Epithelial cell of esophagus (primary cell): ENCODE measurements around the gene DHRS12.

ENCODE experiments used
- DNase-seq: peaks from one replicate; pipeline ENCODE4 v3.0.0; 2010; ENCODE audit warnings: low read depth
- H3K4me3 ChIP-seq: 2 replicates; pipeline ENCODE4 v1.5.1; 2011; ENCODE audit warnings: mild to moderate bottlenecking, low read length, control low read depth
- TF ChIP-seq, protein P1 (sequence below): IDR thresholded peaks from 2 replicates; pipeline ENCODE4 v1.5.1; 2011; ENCODE audit warnings: low read depth, mild to moderate bottlenecking, low read length, control low read depth, inconsistent platforms; ENCODE audit not compliant: insufficient read depth; ENCODE audit errors: missing control alignments

The DHRS12 gene

DNA sequence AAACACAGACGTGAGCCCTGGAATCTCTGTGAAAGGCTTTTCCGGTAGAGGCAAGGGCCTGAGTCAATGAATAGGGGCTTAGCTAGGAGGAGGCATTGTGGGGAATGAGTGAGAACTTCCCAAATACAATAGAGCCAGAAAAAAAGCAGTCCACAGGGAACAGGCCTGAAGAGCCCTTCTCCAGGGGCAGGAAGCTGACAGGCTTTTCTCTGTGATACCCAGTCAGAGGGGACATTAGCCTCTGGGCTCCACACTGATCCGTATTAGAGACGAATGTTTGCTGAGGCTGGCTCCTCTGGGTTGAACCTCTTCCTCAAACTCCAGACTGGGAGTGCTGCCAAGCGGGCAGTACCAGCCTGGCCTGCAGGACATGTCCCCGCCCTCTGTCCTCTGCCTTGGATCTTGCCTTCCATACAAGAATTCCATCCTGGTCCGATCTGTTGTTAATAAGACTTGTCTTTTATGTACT, 2.3 kb downstream of the DHRS12 start:
- peak; percentile 47 for DNase-seq
- H3K4me3 ChIP-seq = no peak overlapping the region
- TF ChIP-seq, protein P1, sequence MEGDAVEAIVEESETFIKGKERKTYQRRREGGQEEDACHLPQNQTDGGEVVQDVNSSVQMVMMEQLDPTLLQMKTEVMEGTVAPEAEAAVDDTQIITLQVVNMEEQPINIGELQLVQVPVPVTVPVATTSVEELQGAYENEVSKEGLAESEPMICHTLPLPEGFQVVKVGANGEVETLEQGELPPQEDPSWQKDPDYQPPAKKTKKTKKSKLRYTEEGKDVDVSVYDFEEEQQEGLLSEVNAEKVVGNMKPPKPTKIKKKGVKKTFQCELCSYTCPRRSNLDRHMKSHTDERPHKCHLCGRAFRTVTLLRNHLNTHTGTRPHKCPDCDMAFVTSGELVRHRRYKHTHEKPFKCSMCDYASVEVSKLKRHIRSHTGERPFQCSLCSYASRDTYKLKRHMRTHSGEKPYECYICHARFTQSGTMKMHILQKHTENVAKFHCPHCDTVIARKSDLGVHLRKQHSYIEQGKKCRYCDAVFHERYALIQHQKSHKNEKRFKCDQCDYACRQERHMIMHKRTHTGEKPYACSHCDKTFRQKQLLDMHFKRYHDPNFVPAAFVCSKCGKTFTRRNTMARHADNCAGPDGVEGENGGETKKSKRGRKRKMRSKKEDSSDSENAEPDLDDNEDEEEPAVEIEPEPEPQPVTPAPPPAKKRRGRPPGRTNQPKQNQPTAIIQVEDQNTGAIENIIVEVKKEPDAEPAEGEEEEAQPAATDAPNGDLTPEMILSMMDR = no peak

DNA sequence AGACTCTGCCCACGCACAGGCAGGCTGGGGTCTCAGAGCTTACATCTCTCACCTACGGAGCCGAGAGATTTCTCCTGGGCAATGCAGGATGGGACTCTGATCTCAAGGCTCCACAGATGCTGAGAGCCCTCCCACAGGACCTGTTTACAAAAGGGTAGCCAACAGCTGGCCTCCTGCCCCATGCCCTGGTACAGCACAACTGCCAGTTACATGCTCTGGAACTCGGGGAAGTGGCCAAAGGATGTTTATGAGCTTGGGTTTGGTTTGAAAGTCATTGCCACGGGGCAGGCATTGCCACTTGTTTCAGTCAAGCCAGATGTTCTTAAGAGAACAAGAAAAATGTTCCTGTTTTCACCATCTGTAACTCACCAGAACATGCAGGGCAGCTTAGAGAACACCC, 3.5 kb downstream of the DHRS12 start:
- TF ChIP-seq, protein P1 = no peak
- no peak for DNase-seq
- no peak overlapping the region for H3K4me3 ChIP-seq

DNA sequence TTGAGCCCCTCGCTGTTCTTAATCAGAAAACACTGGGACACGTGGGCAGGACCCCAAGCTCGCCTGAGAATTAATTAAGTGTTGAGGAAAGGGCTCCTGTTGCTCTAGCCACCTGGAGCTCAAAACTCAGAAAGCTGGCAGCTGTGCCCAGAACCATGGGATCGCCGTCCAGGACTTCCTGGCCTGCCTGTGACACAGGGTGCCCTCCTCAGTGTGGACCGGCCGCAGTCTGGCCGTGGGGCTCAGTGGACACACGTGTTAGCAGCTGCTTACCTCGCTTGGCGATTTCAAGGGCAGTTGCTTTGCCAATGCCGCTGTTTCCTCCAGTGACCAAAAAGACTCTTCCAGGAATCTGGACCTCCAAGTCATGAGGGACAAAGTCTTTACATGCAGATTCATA, 4.7 kb downstream of the DHRS12 start:
- TF ChIP-seq, protein P1 = no peak

DNA sequence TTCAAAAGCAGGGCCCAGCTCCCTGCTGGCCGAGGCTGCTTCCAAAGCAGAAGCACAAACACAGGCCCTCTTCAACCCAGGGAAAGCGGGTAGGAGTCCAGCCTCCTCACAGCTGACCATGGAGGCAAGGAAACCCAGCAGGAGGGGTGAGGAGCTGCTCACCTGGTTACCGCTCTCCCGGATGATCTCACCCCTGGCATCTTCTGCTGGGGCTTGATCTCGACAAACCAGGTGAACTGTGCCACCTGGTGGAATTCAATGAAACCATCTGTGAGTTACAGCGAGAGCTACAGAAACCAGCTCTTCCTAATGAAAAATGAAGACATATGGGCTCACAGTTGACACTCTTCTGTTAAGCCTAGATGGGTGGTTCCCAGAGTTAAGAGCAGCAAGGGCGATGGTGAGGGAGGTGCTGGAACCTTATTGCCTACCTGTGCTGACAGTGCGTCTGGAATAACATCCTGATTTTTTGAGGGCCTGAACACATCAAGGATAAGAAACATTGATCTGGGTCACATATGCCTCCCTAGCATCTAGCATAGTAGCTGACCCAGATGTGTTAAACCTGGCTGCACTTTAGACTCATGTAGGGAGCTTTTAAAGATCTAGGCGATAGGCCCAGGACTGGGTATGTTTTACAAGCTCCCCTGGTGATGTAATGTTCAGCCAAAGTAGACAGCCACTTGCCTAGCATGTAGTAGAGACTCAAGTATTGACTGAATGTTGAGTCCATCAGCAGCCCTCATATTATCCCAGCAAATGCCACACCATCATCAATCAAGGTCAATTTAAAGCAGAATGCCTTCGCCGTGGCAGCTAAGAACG, 6.1 kb downstream of the DHRS12 start:
- TF ChIP-seq, protein P1 = peak; percentile 82
- H3K4me3 ChIP-seq = no peak overlapping the region
- DNase-seq = peak; percentile 91

More for the DNA sequence above, 4.7 kb downstream of the DHRS12 start:
- H3K4me3 ChIP-seq = no peak overlapping the region
- DNase-seq = no peak

DNA sequence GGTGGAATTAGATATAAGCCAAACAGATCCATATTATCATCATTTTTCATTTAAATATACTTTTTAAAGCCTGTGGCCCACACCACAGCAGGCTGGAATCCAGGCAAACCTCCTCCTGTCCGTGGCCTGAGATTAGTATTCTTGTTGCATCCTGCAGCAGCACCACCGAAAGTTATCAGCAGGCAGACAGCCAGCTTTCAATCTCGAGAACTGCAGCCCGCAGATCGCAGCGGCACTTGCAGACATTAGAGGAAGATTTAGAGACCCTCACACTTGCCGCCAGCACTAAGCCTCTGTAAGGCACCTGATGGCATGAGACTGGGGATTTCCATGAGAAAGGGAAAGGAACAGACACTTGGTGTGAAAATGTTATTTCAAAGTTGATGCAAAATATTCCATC, 7.4 kb downstream of the DHRS12 start:
- H3K4me3 ChIP-seq = no peak overlapping the region
- TF ChIP-seq, protein P1 = no peak
- DNase-seq = no peak

DNA sequence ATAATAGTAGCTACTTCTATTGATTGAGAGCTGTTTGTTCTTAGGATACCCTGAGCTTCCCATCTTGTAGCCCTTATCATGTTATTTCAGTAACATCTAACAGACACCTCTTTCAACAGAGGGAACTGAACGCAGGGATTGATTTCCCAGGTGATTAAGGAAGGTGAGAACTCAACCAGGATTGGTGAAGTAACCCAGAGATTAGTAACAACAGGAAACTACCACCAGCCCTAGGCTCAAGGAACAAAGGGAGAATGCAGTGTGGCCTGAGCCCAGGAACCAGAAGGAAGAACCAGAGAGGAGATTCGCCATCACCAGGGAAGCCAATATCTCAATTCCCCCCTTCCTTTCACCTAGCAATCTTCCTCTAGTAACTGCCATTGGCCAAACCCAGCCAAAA, 8.5 kb downstream of the DHRS12 start:
- no peak for DNase-seq
- TF ChIP-seq, protein P1 = no peak
- no peak overlapping the region for H3K4me3 ChIP-seq

DNA sequence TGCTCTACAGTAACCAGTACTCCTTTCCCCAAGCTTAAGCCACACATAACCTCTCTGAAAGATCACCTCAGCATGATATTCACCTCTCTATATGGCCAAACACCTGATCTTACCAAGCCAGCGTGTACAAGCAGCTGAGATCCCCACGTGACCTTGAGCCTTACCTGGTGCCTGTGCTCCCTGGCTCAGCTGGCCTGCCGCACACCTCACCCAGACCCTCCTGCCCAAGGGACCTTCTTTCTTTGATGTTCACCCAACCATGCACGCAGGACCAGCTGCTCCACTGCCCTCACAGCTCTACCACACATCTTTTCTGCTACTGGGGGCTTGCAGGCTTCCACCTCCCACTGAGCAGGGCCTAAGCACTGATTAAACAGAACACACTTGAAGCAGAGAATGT, 9.0 kb downstream of the DHRS12 start:
- DNase-seq = no peak
- no peak overlapping the region for H3K4me3 ChIP-seq
- TF ChIP-seq, protein P1 = no peak
